Activated CD8-positive, alpha-beta memory T cell treated with anti-CD3 and anti-CD28 coated beads for 4 hours (primary cell): ENCODE measurements around the gene S100A9.
"Not testable (repeated sequence)": the region's sequence is repeated elsewhere in the genome, so short reads cannot be mapped to it uniquely, and the experiment has no call there.

Source experiments
- DNase-seq, 2 donors: peaks; one replicate each; pipeline ENCODE4 v3.0.0-alpha.2; 2020; ENCODE audit warnings: low read depth in 2 of 2

The S100A9 gene

GRCh38 chr1:153357853-153358690 lies at the start of gene S100A9:
S100A9 (plus strand) TSS chr1:153357854; CDS start chr1:153358284, 430 bp downstream.
- DNase-seq, result no peak

DNA sequence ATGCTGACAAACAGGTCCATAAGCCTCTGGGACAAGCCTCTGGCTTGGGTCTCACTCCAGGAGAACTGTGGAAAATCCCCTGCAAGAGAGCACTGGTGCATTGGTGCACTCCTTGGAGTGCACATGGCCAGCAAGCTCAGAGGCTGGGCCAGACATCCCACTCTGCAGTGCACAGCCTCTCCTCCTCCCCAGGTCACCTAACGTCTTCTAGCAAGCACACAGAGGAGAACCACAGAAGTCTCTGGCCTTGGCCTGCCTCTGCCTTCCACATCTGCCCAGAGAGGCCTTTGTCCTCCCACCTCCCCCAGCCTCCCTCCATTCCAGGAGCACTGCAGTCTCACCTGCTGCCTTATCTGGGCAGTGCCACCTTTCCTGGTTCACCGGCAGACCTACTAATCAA lies 49.1 kb upstream of the S100A9 start:
- no peak for DNase-seq

DNA sequence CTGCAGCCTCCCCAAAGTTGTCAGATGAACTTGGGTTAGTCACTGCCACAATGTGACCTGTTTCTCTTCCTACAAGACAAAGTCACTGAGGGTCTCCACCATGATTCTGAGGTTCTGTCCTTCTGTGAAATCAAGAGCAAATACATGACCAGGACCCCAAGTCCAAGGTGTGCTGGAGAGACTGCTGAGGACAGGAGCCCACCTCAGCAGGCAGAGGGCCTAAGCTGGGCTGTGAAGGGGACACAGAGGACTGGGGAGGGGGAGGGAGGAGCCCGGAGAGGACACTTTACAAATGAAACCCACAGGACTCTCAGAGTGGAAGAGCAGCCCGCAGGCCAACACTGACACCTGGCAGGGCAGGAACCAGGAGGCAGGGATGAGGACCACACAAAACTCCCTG lies 48.2 kb upstream of the S100A9 start:
- no peak for DNase-seq

DNA sequence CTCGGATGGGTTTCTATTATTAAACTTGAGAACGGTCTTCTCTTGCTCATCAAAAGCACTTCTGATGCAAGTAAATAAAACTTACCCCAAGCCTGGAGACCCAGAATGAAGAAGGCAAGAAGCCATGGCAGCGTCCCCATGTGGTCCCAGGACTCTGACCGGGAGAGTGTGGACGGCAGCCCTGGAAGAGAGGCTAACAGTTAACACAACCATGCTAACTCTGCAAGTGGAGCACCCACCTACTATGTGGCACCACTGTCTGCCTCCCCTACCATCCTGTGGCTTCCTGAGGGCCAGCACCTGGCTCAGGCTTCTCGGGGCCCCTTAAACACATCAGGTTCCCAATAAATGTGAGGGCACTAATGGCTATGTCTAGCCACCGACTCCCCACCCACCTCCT lies 47.1 kb upstream of the S100A9 start:
- DNase-seq, result no peak

- DNase-seq, result no peak
Measured at GRCh38 chr1:153312570-153313186, 45.0 kb upstream of the S100A9 start, which contains the start of gene PGLYRP3. PGLYRP3 (minus strand) TSS chr1:153312952; CDS start chr1:153310665, 2,287 bp downstream.

DNA sequence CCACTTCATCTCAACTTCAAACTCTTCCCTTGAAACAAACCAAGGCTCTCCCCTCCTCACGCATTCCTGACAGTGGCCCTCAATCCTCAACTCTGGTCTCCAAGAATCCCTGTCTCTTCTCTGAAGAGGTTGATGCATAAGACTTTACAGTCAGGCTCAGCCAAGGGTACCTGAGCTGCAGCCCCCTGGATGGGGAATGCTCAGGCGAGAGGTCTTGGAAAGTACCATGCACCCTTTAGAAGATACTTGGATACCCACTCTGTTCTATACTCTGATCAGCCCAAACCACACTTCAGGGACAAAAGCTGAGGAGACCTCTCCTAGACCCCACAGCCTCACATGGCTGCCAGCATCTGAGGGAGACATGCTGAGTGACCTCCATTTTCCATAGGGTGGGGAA lies 44.4 kb upstream of the S100A9 start:
- DNase-seq, result no peak

GRCh38 chr1:153314388-153314787 lies 43.3 kb upstream of the S100A9 start:
- not testable (repeated sequence) for DNase-seq

DNA sequence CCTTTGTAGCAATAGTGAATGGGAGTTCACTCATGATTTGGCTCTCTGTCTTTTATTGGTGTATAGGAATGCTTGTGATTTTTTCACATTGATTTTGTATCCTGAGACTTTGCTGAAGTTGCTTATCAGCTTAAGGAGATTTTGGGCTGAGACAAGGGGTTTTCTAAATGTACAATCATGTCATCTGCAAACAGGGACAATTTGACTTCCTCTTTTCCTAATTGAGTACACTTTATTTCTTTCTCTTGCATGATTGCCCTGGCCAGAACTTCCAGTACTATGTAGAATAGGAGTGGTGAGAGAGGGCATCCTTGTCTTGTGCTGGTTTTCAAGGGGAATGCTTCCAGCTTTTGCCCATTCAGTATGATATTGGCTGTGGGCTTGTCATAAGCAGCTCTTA lies 41.6 kb upstream of the S100A9 start:
- DNase-seq, result not testable (repeated sequence)

- DNase-seq, result not testable (repeated sequence)
Measured at GRCh38 chr1:153318145-153318544, 39.5 kb upstream of the S100A9 start.

DNA sequence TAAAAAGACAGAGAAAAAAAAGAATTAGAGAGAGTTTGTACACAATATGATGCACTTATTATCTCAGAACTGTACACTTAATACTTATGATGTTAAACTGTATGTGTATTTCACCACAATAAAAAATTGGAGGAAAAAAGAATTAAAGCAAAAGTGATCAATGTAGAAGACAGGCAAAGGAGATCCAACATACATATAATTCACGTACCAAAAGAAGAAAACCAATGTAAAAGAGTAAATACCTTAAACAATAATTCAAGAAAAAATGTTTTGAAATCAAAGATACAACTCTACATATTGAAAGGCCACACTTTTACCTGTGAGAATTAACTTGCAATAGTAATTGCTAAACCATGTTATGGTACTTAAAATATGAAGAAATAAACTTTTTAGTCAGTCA lies 35.1 kb upstream of the S100A9 start:
- no peak for DNase-seq

- no peak for DNase-seq
Measured at GRCh38 chr1:153324912-153325311, 32.7 kb upstream of the S100A9 start.

DNA sequence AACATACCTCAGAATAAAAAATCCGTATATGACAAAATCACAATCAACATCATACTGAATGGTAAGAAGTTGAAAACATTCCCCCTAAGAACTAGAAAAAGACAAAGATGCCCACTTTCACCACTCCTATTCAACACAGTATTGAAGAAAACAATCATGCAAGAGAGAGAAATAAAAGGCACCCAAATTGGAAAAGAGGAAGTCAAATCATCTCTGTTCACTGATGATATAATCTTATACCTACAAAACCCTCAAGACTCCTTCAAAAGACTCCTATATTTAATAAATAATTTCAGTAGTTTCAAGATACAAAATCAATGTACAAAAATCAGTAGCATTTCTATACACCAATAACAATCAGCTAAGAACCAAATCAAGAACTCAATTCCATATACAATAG lies 23.8 kb upstream of the S100A9 start:
- DNase-seq, result no peak

GRCh38 chr1:153336650-153337049 lies 21.0 kb upstream of the S100A9 start:
- no peak for DNase-seq

GRCh38 chr1:153337980-153338853 lies 19.4 kb upstream of the S100A9 start:
- no peak for DNase-seq

DNA sequence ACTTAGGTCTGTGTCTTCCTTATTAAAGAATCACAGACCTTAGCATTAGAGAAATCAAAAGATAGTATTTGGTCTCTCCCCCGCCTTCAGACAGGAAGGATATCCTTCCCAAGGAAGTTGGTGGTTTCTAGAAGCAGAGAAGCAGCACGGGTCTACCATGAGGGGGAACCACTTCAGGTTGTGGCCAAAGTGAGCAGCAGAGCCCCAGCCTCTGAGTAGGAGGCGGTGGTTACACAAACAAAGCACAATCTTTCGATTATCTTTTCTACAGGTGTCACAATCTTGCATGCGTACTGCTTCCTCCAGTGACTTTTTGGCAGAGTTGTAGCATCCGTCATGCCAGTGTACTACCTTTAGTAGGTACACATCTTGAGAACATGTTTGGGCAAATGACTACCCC lies 17.9 kb upstream of the S100A9 start:
- DNase-seq, result no peak

GRCh38 chr1:153340356-153340755 lies 17.3 kb upstream of the S100A9 start:
- DNase-seq, result no peak

- DNase-seq, result no peak
Measured at GRCh38 chr1:153341431-153341934, 16.2 kb upstream of the S100A9 start.

- DNase-seq, result no peak
Measured at GRCh38 chr1:153342178-153342577, 15.5 kb upstream of the S100A9 start.

DNA sequence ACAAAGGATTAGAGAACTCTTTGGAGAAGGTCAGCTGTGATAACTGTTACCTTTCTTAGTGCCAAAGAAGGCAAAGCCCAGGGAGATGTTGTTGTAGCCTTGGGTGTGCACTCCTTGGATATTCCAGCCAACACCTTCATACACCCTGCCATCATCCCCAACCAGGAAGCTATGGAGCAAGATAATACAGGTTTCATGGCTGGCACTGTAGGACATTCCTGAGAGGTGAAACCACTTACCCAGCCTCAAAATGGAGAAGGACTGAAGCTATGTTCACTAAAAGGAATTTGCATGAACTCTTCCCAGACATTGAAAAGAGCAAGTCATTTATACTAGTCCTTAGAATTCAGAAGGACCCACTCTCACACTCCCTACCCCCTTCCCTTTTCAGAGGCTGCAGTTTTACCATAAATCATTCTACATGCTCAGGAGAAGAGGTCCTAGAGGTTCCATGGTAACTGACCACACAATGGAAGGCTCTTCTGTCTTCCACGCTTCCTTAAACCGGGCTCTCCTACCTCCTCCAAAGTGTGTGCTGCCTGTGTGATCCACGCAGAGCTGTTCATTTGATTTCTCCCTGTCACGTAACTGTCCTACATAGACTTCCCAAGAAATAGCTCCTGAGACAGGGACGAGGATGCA lies 14.5 kb upstream of the S100A9 start:
- DNase-seq, result no peak

- DNase-seq, result no peak
Measured at GRCh38 chr1:153343811-153344717, 13.6 kb upstream of the S100A9 start.

DNA sequence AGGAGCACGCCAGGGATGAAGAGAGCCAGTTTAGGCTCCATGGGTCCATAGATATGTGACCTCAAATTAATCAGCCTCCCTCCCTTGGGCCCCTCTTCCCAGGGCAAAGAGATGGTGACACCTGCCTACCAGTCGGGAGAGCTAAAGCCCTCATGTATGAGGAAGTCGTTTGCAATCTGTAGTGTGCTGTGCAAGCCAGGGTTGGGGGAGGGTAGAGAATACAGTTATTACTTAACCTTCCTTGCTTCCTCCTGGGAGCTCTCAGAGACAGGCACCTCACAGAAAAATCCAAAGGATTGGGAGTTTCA lies 13.0 kb upstream of the S100A9 start:
- no peak for DNase-seq
